ENCODE results near the gene ATRN.

GRCh38 chr20:3674995-3675900 is 204.4 kb downstream of the ATRN start:
- TF ChIP-seq CTCF (IDR thresholded peaks at IDR 0.05; ENCODE audit: low read length), result no peak
- TF ChIP-seq EZH2 (IDR thresholded peaks at IDR 0.05; ENCODE audit: borderline replicate concordance, low read length), result no peak

Measured in OCI-LY1 (cell line).